Mucosa of descending colon (tissue), 3 donors: Measurements from ENCODE around the gene AP5B1. TPM values are rescaled to one million over a fixed set of nuclear protein-coding genes. Genes with fewer than 3 reads are reported as not detected.

Experiments used
- ATAC-seq: fragments of 200-7000 bp; cut with Tn5 transposase; one replicate; pipeline ENCODE4 v1.9.1; 2020; ENCODE audit warnings: mild to moderate bottlenecking, moderate library complexity
- DNase-seq, 3 donors: peaks; one replicate each; pipeline ENCODE4 v3.0.0-alpha.2; 2020
- H3K36me3 ChIP-seq: fragments of 200-600 bp; one replicate; pipeline ENCODE4 v1.8.0; 2021; ENCODE audit warnings: low read depth, mild to moderate bottlenecking
- H3K4me1 ChIP-seq: fragments of 200-600 bp; one replicate; pipeline ENCODE4 v1.8.0; 2021; ENCODE audit warnings: low read depth, mild to moderate bottlenecking
- H3K4me3 ChIP-seq: fragments of 200-600 bp; one replicate; pipeline ENCODE4 v1.8.0; 2021; ENCODE audit warnings: mild to moderate bottlenecking
- H3K9me3 ChIP-seq: fragments of 200-600 bp; one replicate; pipeline ENCODE4 v1.8.0; 2021; ENCODE audit warnings: mild to moderate bottlenecking
- intact Hi-C, 2 donors: fragments of 100-400 bp; cut with DNase I in 1 of 2; cut with micrococcal nuclease in 1 of 2; formaldehyde crosslinking; loops; one replicate each; pipeline versions ENCODE4 v1.11.0 to v1.11.1; 2022; cut with DNase I, micrococcal nuclease
- total RNA-seq, 3 donors: library from RNA; stranded (reverse); fragmentation: NEBNext Ultra II Directional in 2 of 3; extraction: Animal tissue kit (Norgen Biotek cat#: 25700) in 2 of 3; gene quantifications; one replicate each; pipeline versions ENCODE4 v1.2.1 to v1.2.4, GENCODE V29; 2021 to 2023
- TF ChIP-seq, protein P1 (sequence below): fragments of 200-600 bp; IDR thresholded peaks from one replicate; pipeline ENCODE4 v1.8.0; 2022; ENCODE audit warnings: antibody characterized with exemption, mild to moderate bottlenecking
- donor health status: DM: no; HTN: no; CAD: no; lungs with moderate emphysema.
- donor health status: DM: no; HTN: no; CAD: no.
- donor health status: DM: no; HTN: yes; CAD: no.

Gene AP5B1
- total RNA-seq, 3 donors from 2014 or later: 21.2 to 21.8 (median 21.3) TPM

DNA sequence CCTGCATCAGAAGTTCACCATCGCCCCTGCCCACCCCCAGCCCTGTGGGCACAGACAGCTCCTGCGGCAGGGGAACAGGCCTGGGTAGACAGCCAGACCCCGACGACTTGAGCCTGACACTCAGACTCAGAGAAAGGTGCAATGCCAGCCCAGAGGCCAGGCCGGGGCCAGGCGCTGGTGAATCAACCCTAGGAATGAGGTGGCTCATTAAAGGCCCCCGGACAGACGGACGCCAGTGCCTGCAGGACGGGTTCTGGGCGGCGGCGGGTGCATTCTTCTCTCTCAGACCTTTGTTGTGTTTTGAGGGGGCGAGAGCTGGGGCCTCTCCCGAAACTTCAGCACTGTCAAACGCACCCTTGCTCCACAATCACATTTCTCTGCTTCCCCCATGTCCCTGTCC, 11.7 kb upstream of the AP5B1 start:
- TF ChIP-seq, protein P1, sequence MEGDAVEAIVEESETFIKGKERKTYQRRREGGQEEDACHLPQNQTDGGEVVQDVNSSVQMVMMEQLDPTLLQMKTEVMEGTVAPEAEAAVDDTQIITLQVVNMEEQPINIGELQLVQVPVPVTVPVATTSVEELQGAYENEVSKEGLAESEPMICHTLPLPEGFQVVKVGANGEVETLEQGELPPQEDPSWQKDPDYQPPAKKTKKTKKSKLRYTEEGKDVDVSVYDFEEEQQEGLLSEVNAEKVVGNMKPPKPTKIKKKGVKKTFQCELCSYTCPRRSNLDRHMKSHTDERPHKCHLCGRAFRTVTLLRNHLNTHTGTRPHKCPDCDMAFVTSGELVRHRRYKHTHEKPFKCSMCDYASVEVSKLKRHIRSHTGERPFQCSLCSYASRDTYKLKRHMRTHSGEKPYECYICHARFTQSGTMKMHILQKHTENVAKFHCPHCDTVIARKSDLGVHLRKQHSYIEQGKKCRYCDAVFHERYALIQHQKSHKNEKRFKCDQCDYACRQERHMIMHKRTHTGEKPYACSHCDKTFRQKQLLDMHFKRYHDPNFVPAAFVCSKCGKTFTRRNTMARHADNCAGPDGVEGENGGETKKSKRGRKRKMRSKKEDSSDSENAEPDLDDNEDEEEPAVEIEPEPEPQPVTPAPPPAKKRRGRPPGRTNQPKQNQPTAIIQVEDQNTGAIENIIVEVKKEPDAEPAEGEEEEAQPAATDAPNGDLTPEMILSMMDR: no peak
- H3K4me1 ChIP-seq: peaks cover 38% of the 10 kb centered on the region
- no peak for ATAC-seq
- H3K9me3 ChIP-seq: no peaks in the 10 kb centered on the region
- H3K4me3 ChIP-seq: no peak overlapping the region
- intact Hi-C loops: no loop called here
- no peak for DNase-seq
- peaks cover 6% of the 10 kb centered on the region for H3K36me3 ChIP-seq

DNA sequence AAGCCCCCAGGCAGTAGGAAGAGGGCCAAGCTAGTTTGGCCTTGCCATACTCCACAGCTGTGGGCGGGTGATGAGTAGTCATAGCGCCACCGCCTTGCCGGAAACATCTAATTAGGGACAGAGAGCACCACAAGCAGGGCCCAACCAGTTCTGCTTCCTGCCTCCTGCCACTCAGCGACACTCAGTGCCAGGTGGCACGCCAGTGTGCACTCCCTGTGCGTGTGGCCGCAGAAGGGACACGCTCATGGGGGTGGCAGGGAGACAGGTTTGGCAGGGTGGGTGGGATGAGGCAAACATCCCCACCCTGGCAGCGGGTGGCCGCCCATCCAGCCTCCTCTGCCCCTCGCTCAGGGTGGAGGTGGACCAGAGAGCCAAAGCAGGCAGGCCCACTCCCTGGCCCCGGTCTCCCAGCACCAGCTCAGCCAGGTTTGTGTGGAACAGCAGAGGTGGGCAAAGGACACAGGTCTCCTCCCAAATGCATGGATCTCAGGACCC, 11.0 kb upstream of the AP5B1 start:
- intact Hi-C loops: no loop called here
- TF ChIP-seq, protein P1: no peak
- peaks cover 41% of the 10 kb centered on the region for H3K4me1 ChIP-seq
- ATAC-seq (peak; percentile 73), DNase-seq (peak; percentile 84 to 89 (median 86))
- no peaks in the 10 kb centered on the region for H3K9me3 ChIP-seq
- H3K36me3 ChIP-seq: peaks cover 6% of the 10 kb centered on the region
- H3K4me3 ChIP-seq: no peak overlapping the region

DNA sequence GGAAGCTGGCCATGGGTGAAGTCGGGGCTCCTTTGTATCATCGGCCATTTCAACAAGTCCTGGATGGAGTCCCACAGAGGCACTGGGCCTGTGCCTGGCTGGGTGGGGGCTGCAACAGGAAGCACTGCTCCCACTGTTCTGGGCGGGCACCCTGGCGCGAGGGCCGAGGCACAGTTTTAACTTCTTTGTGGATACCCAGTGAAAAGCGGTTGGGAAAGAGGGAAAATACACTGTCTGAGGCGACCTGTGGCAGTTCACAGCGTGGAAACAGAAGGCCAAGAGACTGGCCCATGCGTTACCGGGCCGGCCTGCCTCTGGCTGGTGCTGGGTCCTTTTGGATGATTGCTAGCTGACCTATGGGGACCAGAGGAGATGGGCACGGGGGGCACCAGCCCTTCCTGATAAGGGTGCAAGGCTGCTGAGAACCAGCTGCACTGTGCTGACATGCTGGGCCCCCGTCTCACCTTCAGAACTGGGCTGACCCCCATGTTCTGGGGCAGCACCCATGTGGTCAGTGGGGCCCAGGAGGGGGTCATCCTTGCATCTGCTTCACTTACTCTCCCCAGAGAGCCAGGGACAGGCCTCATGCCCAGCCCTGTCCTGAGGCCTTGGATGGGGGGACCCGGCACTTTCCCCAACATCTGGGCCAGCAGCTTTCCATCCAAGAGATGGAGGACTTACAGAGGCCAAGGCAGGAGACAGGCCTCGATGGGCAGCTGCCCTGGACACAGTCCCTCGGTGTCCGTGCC, 10.3 kb upstream of the AP5B1 start:
- no peak for ATAC-seq
- Histone ChIP-seq H3K36me3 (peaks cover 6% of the 10 kb centered on the region), H3K4me3 (no peak overlapping the region), H3K4me1 (peaks cover 42% of the 10 kb centered on the region), H3K9me3 (no peaks in the 10 kb centered on the region)
- DNase-seq: peak in 2 of 3 donors; percentile 16 to 50
- intact Hi-C loops: no loop called here
- TF ChIP-seq, protein P1: no peak

DNA sequence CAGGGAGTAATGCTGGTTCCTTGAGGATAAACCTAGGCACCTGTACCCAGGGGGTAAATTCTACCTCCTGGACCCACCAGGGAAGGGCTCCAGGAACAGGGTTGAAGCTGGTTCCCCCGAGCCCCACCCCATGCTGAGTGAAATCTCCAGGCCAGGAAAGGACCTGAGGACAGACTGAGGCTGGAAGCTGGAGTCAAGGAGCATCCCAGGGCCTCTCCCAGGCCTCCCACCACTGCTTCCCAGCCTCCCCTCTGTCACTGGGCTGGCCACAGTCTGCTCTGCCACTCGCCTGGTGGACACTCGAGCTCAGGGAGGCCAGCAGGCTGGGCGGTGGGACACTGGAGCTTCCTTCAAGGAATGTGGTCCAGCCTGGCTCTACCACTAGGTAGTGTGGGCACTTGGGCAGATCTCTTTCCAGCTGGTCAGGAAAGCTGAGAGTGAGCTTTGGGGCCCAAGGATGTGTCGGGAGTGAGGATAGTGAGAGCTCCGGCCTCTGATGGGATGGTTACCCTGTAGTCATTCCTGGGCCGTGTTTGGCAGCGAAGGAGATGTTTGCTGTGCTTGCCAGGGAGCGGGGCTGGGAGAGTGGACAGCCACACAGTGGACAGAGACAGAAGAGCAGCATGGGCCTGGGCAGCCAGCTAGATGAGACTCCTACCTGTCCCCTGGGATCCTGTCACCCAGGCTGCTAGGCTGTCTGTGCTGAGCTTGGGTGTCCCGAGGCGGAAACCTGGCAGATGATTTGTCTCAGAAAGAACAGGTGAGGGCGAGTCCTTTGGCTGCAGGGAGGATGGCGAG, 9.5 kb upstream of the AP5B1 start:
- Histone ChIP-seq H3K36me3 (peaks cover under 1% of the 10 kb centered on the region), H3K4me3 (no peak overlapping the region), H3K9me3 (no peaks in the 10 kb centered on the region), H3K4me1 (peaks cover 50% of the 10 kb centered on the region)
- no peak for ATAC-seq
- peak in 2 of 3 donors; percentile 31 to 48 for DNase-seq
- TF ChIP-seq, protein P1: no peak
- intact Hi-C loops: no loop called here

DNA sequence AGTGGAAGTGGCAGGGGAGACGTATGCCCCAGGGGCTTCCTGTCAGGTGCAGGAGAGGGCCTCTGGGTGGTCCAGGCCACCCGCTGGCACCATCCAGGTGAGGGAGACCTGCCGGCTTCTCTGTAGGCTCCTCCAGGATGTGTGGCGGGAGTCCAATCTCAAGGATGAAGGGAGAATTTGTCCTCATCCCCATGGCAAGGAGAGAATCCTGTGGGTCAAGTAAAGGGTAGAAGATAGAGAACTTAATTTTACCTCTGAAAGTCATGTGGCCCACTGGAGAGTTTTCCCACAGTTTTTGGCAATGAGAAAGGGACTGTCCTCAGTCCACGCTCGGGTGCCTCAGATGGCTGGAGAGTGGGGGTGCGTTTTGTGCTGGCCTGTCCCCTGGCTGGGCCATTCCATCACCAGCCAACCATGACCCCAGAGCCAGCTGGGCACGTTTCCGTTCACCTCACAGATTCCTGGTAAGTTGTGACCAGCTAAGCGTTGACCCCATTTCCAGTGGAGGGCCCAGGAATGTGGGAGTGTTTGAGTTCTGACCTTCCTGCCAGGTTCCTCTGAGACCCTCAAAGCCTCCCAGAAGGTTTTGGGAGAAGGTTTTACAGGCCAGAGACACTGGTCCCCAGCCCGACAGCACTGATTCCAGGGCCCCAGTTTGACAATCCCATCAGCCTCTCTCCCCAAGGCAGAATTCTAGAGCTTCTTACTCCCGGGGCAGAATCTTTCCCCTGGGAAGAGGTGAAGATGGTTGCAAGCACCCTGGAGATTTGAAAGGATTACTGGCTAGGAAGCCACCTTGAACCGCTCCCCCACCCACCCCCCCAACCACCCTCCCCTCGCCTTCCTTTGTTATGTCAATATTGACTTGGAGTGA, 8.7 kb upstream of the AP5B1 start:
- H3K9me3 ChIP-seq: no peaks in the 10 kb centered on the region
- H3K4me3 ChIP-seq: no peak overlapping the region
- H3K36me3 ChIP-seq: no peaks in the 10 kb centered on the region
- intact Hi-C loops: no loop called here
- peak in 2 of 3 donors; percentile 13 to 31 for DNase-seq
- peaks cover 50% of the 10 kb centered on the region for H3K4me1 ChIP-seq
- ATAC-seq: no peak
- TF ChIP-seq, protein P1: no peak
